ENCODE results near the gene SLC8A3. TPM values are rescaled to one million over a fixed set of nuclear protein-coding genes. Genes with fewer than 3 reads are reported as not detected.
A peak's percentile ranks its signal among the peaks of the same experiment; 100 is the strongest.

SLC8A3 gene
- total and polyA plus RNA-seq, 9 of the 15 experiments (the other 6 are each of a cell fraction or from before 2014, with no cell fraction given) = not detected

GRCh38 chr14:70213721-70214282 lies 25.1 kb upstream of the SLC8A3 start:
- in situ Hi-C loops (cut with MboI) = no loop called here
- no peaks in the 10 kb centered on the region for H3K9me3 ChIP-seq (replicated peaks; ENCODE audit: control insufficient read depth, insufficient read depth, low read depth, low read length)
- no peaks in the 10 kb centered on the region for H3K36me3 ChIP-seq (ENCODE audit: control insufficient read depth, insufficient read depth, low read length)
- H3K79me2 ChIP-seq (ENCODE audit: control insufficient read depth, insufficient read depth, low read length) = no peaks in the 10 kb centered on the region
- H3K4me1 ChIP-seq (replicated peaks in 1 of 2; ENCODE audit: control insufficient read depth in 2 of 2, insufficient read depth in 2 of 2, low read length in 2 of 2) = no peaks in the 10 kb centered on the region
- no peak overlapping the region for H3K27ac ChIP-seq (ENCODE audit: extremely low read depth, low read depth, low read length)
- FAIRE-seq = no peak
- intact Hi-C loops (cut with micrococcal nuclease) = no loop called here
- H3K27me3 ChIP-seq (ENCODE audit: control insufficient read depth in 2 of 2, insufficient read depth in 2 of 2, low read length in 2 of 2) = no peaks in the 10 kb centered on the region
- no peaks in the 10 kb centered on the region for H4K20me1 ChIP-seq (replicated peaks; ENCODE audit: control insufficient read depth, insufficient read depth, low read length)
- POLR2A ChIA-PET = interaction anchor here (1.0 kb wide), 1 partner anchor 10 kb away, joined by 3 read pairs; no protein-coding TSS in a partner anchor
- no peak overlapping the region for H3K4me2 ChIP-seq (ENCODE audit: insufficient read depth, low read length)
- DNase-seq (ENCODE audit: extremely low read depth in 1 of 4, low spot score in 3 of 4) = no peak
- no TSS peak for BruUV-seq (replicated peaks)
- no peak overlapping the region for H2AFZ ChIP-seq (ENCODE audit: low read depth, low read length)
- no peaks in the 10 kb centered on the region for H3K9me1 ChIP-seq (ENCODE audit: control insufficient read depth, insufficient read depth, low read length)
- no peak overlapping the region for H3K4me3 ChIP-seq
- 0% methylated on average over 3 of the region's 3 CpGs for WGBS (ENCODE audit: insufficient coverage, low coverage, missing lambda C conversion rate)
- H3K9ac ChIP-seq (ENCODE audit: insufficient read depth in 1 of 2, low read depth in 2 of 2, low read length in 2 of 2) = no peak overlapping the region
- CTCF ChIA-PET (ENCODE audit: low intra/inter-chr PET ratio) = no interaction called here
- no peak for ATAC-seq
- peak; percentile 42; the same call in 1 of the 2 replicates for TF ChIP-seq CTBP1 (IDR thresholded peaks at IDR 0.05; ENCODE audit: borderline replicate concordance)
- peak; percentile 23; the same call in 1 of the 2 replicates for TF ChIP-seq BACH1 (tag; IDR thresholded peaks at IDR 0.05)
- TF ChIP-seq ZNF395 (CRISPR knock-in tag; IDR thresholded peaks at IDR 0.05) = 0 out of 2 replicates have a peak, but pooled peaks have one; percentile 52
- TF ChIP-seq KDM1A (IDR thresholded peaks at IDR 0.05) = 0 out of 4 replicates have a peak, but pooled peaks have one; percentile 22 to 35
- no peak for TF ChIP-seq NR2C2 (CRISPR knock-in tag; IDR thresholded peaks at IDR 0.05)
- 0 out of 2 replicates have a peak, but pooled peaks have one; percentile 11 for TF ChIP-seq NR2C2 (tag; IDR thresholded peaks at IDR 0.05)
- TF ChIP-seq DNMT1 (IDR thresholded peaks at IDR 0.05) = no peak
- no peak for TF ChIP-seq PTBP1 (IDR thresholded peaks at IDR 0.05; ENCODE audit: low read depth, low read length)
- TF ChIP-seq POLR2G (IDR thresholded peaks at IDR 0.05; ENCODE audit: low read depth, low read length) = no peak
- TF ChIP-seq, protein P1, sequence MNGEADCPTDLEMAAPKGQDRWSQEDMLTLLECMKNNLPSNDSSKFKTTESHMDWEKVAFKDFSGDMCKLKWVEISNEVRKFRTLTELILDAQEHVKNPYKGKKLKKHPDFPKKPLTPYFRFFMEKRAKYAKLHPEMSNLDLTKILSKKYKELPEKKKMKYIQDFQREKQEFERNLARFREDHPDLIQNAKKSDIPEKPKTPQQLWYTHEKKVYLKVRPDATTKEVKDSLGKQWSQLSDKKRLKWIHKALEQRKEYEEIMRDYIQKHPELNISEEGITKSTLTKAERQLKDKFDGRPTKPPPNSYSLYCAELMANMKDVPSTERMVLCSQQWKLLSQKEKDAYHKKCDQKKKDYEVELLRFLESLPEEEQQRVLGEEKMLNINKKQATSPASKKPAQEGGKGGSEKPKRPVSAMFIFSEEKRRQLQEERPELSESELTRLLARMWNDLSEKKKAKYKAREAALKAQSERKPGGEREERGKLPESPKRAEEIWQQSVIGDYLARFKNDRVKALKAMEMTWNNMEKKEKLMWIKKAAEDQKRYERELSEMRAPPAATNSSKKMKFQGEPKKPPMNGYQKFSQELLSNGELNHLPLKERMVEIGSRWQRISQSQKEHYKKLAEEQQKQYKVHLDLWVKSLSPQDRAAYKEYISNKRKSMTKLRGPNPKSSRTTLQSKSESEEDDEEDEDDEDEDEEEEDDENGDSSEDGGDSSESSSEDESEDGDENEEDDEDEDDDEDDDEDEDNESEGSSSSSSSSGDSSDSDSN (IDR thresholded peaks at IDR 0.05; ENCODE audit: borderline replicate concordance in 1 of 2, low read depth in 2 of 2, low read length in 2 of 2) = no peak
- peak; percentile 37; the same call in 1 of the 2 replicates for TF ChIP-seq TEAD4 (IDR thresholded peaks at IDR 0.05; ENCODE audit: low read length)
- no peak for TF ChIP-seq TEAD4 (CRISPR knock-in tag; IDR thresholded peaks at IDR 0.05; ENCODE audit: borderline replicate concordance)
- TF ChIP-seq PBX2 (CRISPR knock-in tag; IDR thresholded peaks at IDR 0.05; ENCODE audit: low read depth) = no peak
- peak; percentile 56; the same call in 1 of the 2 replicates for TF ChIP-seq PBX2 (tag; conservative IDR thresholded peaks at IDR 0.05; ENCODE audit: low read depth)
- TF ChIP-seq, protein P2, sequence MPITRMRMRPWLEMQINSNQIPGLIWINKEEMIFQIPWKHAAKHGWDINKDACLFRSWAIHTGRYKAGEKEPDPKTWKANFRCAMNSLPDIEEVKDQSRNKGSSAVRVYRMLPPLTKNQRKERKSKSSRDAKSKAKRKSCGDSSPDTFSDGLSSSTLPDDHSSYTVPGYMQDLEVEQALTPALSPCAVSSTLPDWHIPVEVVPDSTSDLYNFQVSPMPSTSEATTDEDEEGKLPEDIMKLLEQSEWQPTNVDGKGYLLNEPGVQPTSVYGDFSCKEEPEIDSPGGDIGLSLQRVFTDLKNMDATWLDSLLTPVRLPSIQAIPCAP (CRISPR knock-in tag; IDR thresholded peaks at IDR 0.05; ENCODE audit: borderline replicate concordance) = no peak
